Breast epithelium (tissue), 4 donors: ENCODE data around the gene AGTPBP1. TPM values are rescaled to one million over a fixed set of nuclear protein-coding genes. Genes with fewer than 3 reads are reported as not detected.
A peak's percentile ranks its signal among the peaks of the same experiment; 100 is the strongest.

Experiments used
- DNase-seq, 2 donors: peaks; one replicate each; pipeline ENCODE4 v3.0.0-alpha.2; 2019; ENCODE audit warnings: low spot score in 2 of 2
- H3K27ac ChIP-seq, 2 donors: fragments of 200-600 bp; sonication (generic) in 1 of 2; one replicate each; pipeline ENCODE4 v1.5.1; 2016 to 2019; ENCODE audit warnings: mild to moderate bottlenecking in 1 of 2
- H3K27me3 ChIP-seq, 2 donors: fragments of 200-600 bp; sonication (generic) in 1 of 2; one replicate each; pipeline versions ENCODE4 v1.5.1 to v1.6.0; 2017 to 2019; ENCODE audit warnings: control low read depth in 1 of 2, mild to moderate bottlenecking in 1 of 2
- H3K36me3 ChIP-seq: fragments of 200-600 bp; one replicate; pipeline ENCODE4 v1.5.1; 2019
- H3K4me1 ChIP-seq, 2 donors: fragments of 200-600 bp; sonication (generic); one replicate each; pipeline ENCODE4 v1.5.1; 2016 to 2019; ENCODE audit warnings: control low read depth in 1 of 2
- H3K4me3 ChIP-seq, 3 donors: fragments of 200-600 bp; sonication (generic); 1 replicate in 2 of 3; 2 replicates in 1 of 3; pipeline ENCODE4 v1.5.1; 2016 to 2019; ENCODE audit warnings: mild to moderate bottlenecking in 3 of 3, moderate library complexity in 2 of 3
- H3K9me3 ChIP-seq, 2 donors: fragments of 200-600 bp; sonication (generic) in 1 of 2; one replicate each; pipeline ENCODE4 v1.5.1; 2016 to 2019; ENCODE audit warnings: control low read depth in 1 of 2
- POLR2A ChIP-seq: fragments of 450-650 bp; IDR thresholded peaks from one replicate; pipeline ENCODE4 v1.6.1; 2016; ENCODE audit warnings: antibody characterized with exemption, mild to moderate bottlenecking, moderate library complexity
- POLR2AphosphoS5 ChIP-seq, 3 donors: sonication (generic); formaldehyde crosslinking; IDR thresholded peaks; one replicate each; pipeline ENCODE4 v1.6.1; 2017; ENCODE audit warnings: antibody characterized with exemption in 3 of 3
- intact Hi-C: fragments of 100-400 bp; cut with DNase I; formaldehyde crosslinking; loops from one replicate; pipeline ENCODE4 v1.15.1; 2023; ENCODE audit warnings: low total_unique reads
- total RNA-seq, 3 donors: library from RNA; depleted of rRNA; stranded (reverse); fragments of >200 nt; gene quantifications; one replicate each; pipeline ENCODE4 v1.1.0, GENCODE V29; 2016
- TF ChIP-seq, protein P1 (sequence below), 3 donors: fragments of 450-650 bp; IDR thresholded peaks; one replicate each; pipeline ENCODE4 v1.5.1; 2016 to 2017; ENCODE audit warnings: antibody characterized with exemption in 3 of 3, mild to moderate bottlenecking in 3 of 3, moderate library complexity in 3 of 3

AGTPBP1 gene
- total RNA-seq, 3 donors from 2014 or later, result 20.0 to 25.0 (median 21.8) TPM

DNA sequence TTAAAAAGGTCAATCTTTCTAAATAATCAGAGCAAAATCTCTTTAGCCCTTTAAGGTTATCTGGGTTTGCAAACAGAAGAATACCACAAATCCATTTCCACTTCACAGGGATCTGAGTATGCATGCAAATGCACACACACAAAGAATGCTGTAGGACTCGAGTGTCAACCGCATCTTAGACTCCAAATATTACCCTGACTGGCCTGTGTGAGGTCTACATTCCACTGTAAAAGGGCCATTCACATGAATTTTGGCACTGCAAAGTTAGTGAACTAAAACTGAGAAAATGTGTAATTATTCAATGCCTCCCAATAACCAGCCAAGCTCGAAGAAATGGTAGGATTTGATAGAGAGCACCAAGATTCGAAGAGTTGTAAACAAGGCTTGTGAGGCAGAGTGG is 199.9 kb downstream of the AGTPBP1 start:
- Histone ChIP-seq H3K4me3 (no peak overlapping the region), H3K9me3 (no peaks in the 10 kb centered on the region), H3K4me1 (no peaks in the 10 kb centered on the region), H3K27ac (no peak overlapping the region), H3K27me3 (no peaks in the 10 kb centered on the region), H3K36me3 (no peaks in the 10 kb centered on the region)
- DNase-seq, result no peak
- intact Hi-C loops, result no loop called here
- TF ChIP-seq POLR2AphosphoS5 (IDR thresholded peaks at IDR 0.05), result no peak
- no peak for TF ChIP-seq POLR2A
- TF ChIP-seq, protein P1, sequence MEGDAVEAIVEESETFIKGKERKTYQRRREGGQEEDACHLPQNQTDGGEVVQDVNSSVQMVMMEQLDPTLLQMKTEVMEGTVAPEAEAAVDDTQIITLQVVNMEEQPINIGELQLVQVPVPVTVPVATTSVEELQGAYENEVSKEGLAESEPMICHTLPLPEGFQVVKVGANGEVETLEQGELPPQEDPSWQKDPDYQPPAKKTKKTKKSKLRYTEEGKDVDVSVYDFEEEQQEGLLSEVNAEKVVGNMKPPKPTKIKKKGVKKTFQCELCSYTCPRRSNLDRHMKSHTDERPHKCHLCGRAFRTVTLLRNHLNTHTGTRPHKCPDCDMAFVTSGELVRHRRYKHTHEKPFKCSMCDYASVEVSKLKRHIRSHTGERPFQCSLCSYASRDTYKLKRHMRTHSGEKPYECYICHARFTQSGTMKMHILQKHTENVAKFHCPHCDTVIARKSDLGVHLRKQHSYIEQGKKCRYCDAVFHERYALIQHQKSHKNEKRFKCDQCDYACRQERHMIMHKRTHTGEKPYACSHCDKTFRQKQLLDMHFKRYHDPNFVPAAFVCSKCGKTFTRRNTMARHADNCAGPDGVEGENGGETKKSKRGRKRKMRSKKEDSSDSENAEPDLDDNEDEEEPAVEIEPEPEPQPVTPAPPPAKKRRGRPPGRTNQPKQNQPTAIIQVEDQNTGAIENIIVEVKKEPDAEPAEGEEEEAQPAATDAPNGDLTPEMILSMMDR (IDR thresholded peaks at IDR 0.05), result no peak

DNA sequence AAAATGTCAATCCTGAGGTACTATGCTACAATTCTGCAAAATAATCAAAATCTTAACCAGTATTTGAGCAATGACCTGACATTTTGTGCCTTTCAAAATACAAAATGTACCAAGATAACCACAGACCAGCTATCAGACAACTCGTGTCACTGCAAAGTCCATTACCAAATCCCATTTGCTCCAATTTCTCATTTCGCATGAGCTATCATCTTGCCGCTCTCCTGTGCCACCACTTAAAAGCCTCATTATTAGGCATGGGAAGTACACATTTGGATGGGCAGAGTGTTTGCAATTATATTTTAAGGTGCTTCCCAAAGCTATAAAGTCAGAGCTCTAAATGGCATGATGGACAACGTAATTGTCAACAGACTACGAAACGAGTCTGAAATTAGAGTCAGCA is 205.2 kb downstream of the AGTPBP1 start:
- DNase-seq, result no peak
- TF ChIP-seq, protein P1 (IDR thresholded peaks at IDR 0.05), result no peak
- no peak for TF ChIP-seq POLR2AphosphoS5 (IDR thresholded peaks at IDR 0.05)
- TF ChIP-seq POLR2A, result no peak
- intact Hi-C loops, result no loop called here
- H3K27ac ChIP-seq, result peak overlapping the region in 1 of 2 donors; percentile 19
- no peaks in the 10 kb centered on the region for H3K4me1 ChIP-seq
- H3K9me3 ChIP-seq, result no peaks in the 10 kb centered on the region
- no peaks in the 10 kb centered on the region for H3K36me3 ChIP-seq
- no peaks in the 10 kb centered on the region for H3K27me3 ChIP-seq
- H3K4me3 ChIP-seq, result no peak overlapping the region

DNA sequence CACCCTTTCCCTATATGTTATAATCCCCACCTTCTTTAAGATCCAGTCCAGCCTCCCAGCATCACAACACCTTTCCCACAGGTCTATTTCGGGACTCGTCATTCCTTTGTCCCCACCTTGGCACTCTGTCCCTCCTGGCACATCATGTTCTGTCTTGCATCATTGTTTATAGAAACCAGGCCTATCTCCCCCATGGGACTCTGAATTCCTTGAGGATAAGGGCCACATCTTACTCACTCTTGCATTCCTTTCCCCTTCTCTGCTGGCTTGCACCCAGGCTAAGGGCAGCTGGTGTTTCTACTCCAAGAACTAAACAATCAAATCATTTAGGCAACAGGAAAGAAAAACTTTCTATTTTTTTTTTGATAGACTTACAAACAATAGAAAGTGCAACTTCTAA is 205.7 kb downstream of the AGTPBP1 start:
- H3K4me3 ChIP-seq, result no peak overlapping the region
- peak in 1 of 2 donors; percentile 54 for DNase-seq
- intact Hi-C loops, result no loop called here
- no peaks in the 10 kb centered on the region for H3K4me1 ChIP-seq
- H3K27me3 ChIP-seq, result no peaks in the 10 kb centered on the region
- H3K36me3 ChIP-seq, result no peaks in the 10 kb centered on the region
- H3K27ac ChIP-seq, result no peak overlapping the region
- no peak for TF ChIP-seq POLR2A
- TF ChIP-seq POLR2AphosphoS5 (IDR thresholded peaks at IDR 0.05), result no peak
- TF ChIP-seq, protein P1 (IDR thresholded peaks at IDR 0.05), result no peak
- H3K9me3 ChIP-seq, result no peaks in the 10 kb centered on the region

DNA sequence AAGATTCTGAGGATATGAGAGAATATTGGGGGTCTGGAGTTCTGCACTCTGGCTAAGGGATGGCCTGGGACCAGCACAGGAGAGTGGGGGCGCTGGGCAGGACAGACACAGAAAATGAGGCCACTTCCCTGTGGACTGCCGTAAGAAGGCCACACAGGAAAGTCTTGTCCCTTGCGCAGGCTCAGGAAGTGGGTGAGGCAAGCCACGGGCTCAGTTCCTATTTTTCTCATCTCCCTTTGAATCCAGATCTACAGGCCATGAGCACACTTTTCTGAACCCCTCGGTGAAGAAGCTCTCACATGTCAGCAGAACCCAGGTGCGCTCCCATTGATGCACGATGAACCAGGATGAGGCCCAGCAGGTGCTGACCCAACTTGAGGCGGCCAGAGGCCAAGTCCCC is 207.4 kb downstream of the AGTPBP1 start:
- Histone ChIP-seq H3K4me1 (no peaks in the 10 kb centered on the region), H3K27me3 (no peaks in the 10 kb centered on the region), H3K9me3 (no peaks in the 10 kb centered on the region), H3K27ac (no peak overlapping the region), H3K36me3 (no peaks in the 10 kb centered on the region), H3K4me3 (no peak overlapping the region)
- TF ChIP-seq POLR2AphosphoS5 (IDR thresholded peaks at IDR 0.05) (no peak), POLR2A (no peak)
- TF ChIP-seq, protein P1 (IDR thresholded peaks at IDR 0.05), result no peak
- DNase-seq, result no peak
- intact Hi-C loops, result no loop called here

DNA sequence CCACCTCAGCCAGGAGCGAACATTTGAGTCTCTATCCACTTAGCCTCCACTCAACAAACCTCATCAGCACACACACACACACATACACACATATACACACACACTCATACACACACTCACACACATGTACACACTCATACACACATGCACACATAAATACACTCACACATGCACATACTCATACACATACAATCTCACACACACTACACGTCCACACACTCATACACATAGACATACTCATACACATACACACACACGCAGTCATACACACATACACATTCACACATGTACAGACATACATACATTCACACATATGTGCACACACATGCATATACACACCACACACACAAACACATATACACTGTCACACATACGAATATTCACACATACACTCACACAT is 208.2 kb downstream of the AGTPBP1 start:
- intact Hi-C loops, result no loop called here
- DNase-seq, result no peak
- Histone ChIP-seq H3K4me3 (no peak overlapping the region), H3K4me1 (no peaks in the 10 kb centered on the region), H3K36me3 (no peaks in the 10 kb centered on the region), H3K27ac (no peak overlapping the region), H3K9me3 (no peaks in the 10 kb centered on the region), H3K27me3 (no peaks in the 10 kb centered on the region)
- TF ChIP-seq, protein P1 (IDR thresholded peaks at IDR 0.05), result no peak
- no peak for TF ChIP-seq POLR2A
- TF ChIP-seq POLR2AphosphoS5 (IDR thresholded peaks at IDR 0.05), result no peak
